KG1 (cell line): ENCODE results near the gene AMT.

Source experiments
- DNase-seq: peaks from one replicate; lab custom pipeline; 2025; lab: John Stamatoyannopoulos, UW

AMT gene

GRCh38 chr3:49388289-49388820, 33.9 kb downstream of the AMT start:
- no peak for DNase-seq

DNA sequence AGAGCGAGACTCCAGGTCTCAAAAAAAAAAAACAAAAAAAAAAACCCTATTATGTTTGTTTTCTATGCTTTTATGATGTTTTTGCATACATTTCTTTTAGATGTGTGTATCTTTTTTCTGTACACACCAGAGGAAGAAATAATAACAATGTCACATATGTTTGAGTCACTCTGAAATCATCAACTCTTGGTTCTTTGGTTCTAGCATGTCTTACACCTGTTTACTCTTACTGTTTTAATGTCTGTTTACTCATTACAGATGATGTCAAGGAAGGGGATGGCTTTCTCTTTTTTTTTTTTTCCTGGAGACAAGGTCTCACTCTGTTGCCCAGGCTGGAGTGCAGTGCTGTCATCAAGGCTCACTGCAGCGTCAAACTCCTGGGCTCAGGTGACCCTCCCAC, 34.6 kb downstream of the AMT start:
- DNase-seq: no peak

GRCh38 chr3:49386056-49386756, 36.1 kb downstream of the AMT start:
- no peak for DNase-seq

DNA sequence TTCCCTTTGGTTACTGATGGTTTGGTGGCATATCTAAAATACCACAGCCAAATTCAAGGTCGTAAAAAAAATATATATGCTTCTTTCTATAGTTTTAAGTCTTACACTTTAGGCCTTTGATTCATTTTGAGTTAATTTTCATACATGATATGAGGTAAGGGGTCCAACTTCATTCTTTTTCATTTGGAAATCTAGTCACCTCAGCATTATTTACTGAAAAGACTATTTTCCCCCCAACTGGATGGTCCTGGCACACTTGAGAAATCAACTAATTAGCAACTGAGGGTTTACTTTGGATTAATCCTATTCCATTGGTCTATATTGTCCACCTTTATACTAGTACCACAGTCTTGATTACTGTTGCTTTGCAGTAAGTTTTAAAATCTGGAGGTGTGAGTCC, 36.7 kb downstream of the AMT start:
- no peak for DNase-seq

- DNase-seq: no peak
Observed at GRCh38 chr3:49383387-49383786, 38.9 kb downstream of the AMT start.

DNA sequence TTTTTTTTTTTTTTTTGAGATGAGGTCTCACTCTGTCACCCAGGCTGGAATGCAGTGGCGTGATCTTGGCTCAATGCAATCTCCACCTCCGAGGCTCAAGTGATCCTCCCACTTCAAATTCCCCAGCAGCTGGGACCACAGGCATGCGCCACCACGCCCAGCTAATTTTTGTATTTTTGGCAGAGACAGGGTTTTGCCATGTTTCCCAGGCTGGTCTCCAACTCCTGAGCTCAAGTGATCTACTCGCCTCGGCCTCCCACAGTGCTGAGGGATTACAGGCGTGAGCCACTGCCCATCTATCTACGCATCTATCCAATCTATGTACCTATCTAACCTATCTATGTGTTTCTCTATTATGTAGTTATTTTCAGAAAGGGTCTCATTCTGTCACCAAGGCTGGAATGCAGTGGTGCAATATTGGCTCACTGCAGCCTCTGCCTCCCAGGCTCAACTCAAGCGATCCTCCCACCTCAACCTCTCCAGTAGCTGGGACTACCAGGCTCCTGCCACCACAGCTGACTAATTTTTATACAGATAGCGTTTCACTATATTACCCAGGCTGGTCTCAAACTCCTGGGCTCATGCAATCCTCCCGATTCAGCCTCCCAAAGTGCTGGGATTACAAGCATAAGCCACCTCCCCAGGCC, 43.9 kb downstream of the AMT start:
- no peak for DNase-seq

GRCh38 chr3:49377483-49377882, 44.8 kb downstream of the AMT start:
- DNase-seq: no peak

DNA sequence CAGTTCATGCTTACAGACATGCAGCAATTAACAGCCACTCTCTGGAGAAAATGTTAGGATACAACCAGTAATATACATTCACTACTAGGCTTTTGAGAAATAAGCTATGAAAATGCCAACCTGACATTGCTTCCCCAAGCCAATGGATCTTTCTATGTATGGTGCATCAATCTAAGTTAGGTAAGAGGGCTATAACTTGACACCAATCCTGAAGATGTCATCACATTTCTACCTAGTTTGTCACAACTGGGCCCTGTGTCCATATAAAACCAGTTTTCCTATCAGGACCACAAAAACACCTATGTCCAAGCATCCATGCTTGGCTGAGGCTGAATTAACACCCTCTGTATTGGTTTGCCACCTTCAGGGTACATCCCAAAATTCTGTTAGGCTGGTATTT, 50.3 kb downstream of the AMT start:
- DNase-seq: no peak

DNA sequence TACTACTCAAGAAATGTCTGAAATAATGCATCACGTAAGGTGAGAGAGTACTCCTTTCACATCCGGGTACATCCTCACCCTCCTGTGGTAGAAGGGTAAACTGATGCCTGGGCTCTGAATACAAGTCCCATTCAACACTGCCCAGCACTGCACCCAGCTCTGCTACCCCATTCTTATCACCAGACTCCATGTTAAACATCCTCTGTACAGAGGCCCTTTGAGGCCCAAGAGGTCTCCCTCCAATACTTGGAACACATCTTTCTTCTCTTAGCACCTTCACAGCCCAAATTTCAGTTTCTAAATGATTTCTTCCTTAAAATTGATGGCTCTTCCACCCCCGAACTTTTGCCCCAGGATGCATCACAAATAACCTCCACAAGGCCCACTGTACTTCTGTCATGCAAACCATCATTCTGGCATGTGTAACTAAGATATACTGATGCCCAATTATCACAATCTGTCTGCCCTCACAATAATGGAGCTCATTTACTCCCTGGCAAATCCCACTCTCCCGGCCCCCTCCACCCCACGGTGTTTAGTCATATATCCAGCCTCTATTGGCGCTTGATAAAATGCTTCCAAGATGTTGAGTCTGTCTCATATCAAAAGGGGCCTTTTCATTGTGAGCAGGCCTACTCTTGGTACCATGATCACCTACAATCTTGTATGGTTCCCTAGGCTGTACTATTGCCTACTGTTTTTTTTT, 51.5 kb downstream of the AMT start:
- no peak for DNase-seq
